H9 (cell line): ENCODE results near the gene PXDN. TPM values are rescaled to one million over a fixed set of nuclear protein-coding genes. Genes with fewer than 3 reads are reported as not detected.

Source experiments
- DNase-seq: peaks from one replicate; pipeline ENCODE4 v3.0.0-alpha.2; 2017
- H2AFZ ChIP-seq: one replicate; pipeline ENCODE4 v1.6.1; 2013; ENCODE audit warnings: mild to moderate bottlenecking, low read length, control low read depth, moderate library complexity
- H2AK5ac ChIP-seq: 2 replicates; pipeline ENCODE4 v1.6.1; 2013; ENCODE audit warnings: low read length, control low read depth, mixed read lengths; ENCODE audit not compliant: insufficient read length
- H2BK120ac ChIP-seq: one replicate; pipeline ENCODE4 v1.6.1; 2013; ENCODE audit warnings: low read depth, mild to moderate bottlenecking, low read length, control low read depth, inconsistent platforms; ENCODE audit not compliant: poor library complexity, severe bottlenecking
- H2BK12ac ChIP-seq: 2 replicates; pipeline ENCODE4 v1.6.1; 2013; ENCODE audit warnings: low read length, control low read depth, mixed read lengths, low read depth; ENCODE audit not compliant: insufficient read length
- H2BK15ac ChIP-seq: 2 replicates; pipeline ENCODE4 v1.6.1; 2013; ENCODE audit warnings: low read depth, low read length, control low read depth
- H2BK20ac ChIP-seq: one replicate; pipeline ENCODE4 v1.6.1; 2013; ENCODE audit warnings: low read depth, mild to moderate bottlenecking, low read length, control low read depth, inconsistent platforms; ENCODE audit not compliant: poor library complexity, severe bottlenecking
- H2BK5ac ChIP-seq: 2 replicates; pipeline ENCODE4 v1.6.1; 2013; ENCODE audit warnings: low read length, control low read depth, mixed read lengths; ENCODE audit not compliant: insufficient read length
- H3K14ac ChIP-seq: 2 replicates; pipeline ENCODE4 v1.6.1; 2013; ENCODE audit warnings: low read length, control low read depth; ENCODE audit not compliant: insufficient read depth
- H3K18ac ChIP-seq: 2 replicates; pipeline ENCODE4 v1.6.1; 2013; ENCODE audit warnings: low read depth, mild to moderate bottlenecking, mixed read lengths, low read length, control low read depth; ENCODE audit not compliant: insufficient read length
- H3K23ac ChIP-seq: 2 replicates; pipeline ENCODE4 v1.6.1; 2013; ENCODE audit warnings: low read length, control low read depth, mixed read lengths, low read depth; ENCODE audit not compliant: insufficient read length
- H3K23me2 ChIP-seq: 2 replicates; pipeline ENCODE4 v1.6.1; 2013; ENCODE audit warnings: low read depth, mild to moderate bottlenecking, mixed read lengths, low read length, control low read depth; ENCODE audit not compliant: insufficient read length, poor library complexity, severe bottlenecking
- H3K27ac ChIP-seq: 2 replicates; pipeline ENCODE4 v1.5.1; 2013; ENCODE audit warnings: low read length, control low read depth, mixed read lengths, low read depth; ENCODE audit not compliant: insufficient read length
- H3K27me3 ChIP-seq: 2 replicates; pipeline ENCODE4 v1.6.1; 2013; ENCODE audit warnings: low read length, control low read depth, inconsistent platforms; ENCODE audit not compliant: insufficient read depth
- H3K4ac ChIP-seq: 2 replicates; pipeline ENCODE4 v1.6.1; 2013; ENCODE audit warnings: low read depth, mild to moderate bottlenecking, control low read depth, inconsistent platforms, low read length, moderate library complexity
- H3K4me1 ChIP-seq: 2 replicates; pipeline ENCODE4 v1.6.1; 2013; ENCODE audit warnings: low read length, control low read depth, inconsistent platforms; ENCODE audit not compliant: insufficient read depth
- H3K4me2 ChIP-seq: 2 replicates; pipeline ENCODE4 v1.6.1; 2013; ENCODE audit warnings: low read length, control low read depth, mixed read lengths; ENCODE audit not compliant: insufficient read length, insufficient read depth
- H3K56ac ChIP-seq: 2 replicates; pipeline ENCODE4 v1.6.1; 2013; ENCODE audit warnings: low read depth, mild to moderate bottlenecking, mixed read lengths, low read length, control low read depth; ENCODE audit not compliant: insufficient read length
- H3K79me1 ChIP-seq: 2 replicates; pipeline ENCODE4 v1.6.1; 2013; ENCODE audit warnings: low read depth, mild to moderate bottlenecking, moderate library complexity, low read length, control low read depth, inconsistent platforms; ENCODE audit not compliant: insufficient read depth, poor library complexity, severe bottlenecking
- H3K79me2 ChIP-seq: 2 replicates; pipeline ENCODE4 v1.6.1; 2013; ENCODE audit warnings: low read length, control low read depth, inconsistent platforms; ENCODE audit not compliant: insufficient read depth
- H3K9ac ChIP-seq: 2 replicates; pipeline ENCODE4 v1.6.1; 2013; ENCODE audit warnings: low read length, control low read depth, mixed read lengths; ENCODE audit not compliant: insufficient read length; ENCODE audit errors: extremely low read depth
- H3K9me3 ChIP-seq: one replicate; pipeline ENCODE4 v1.6.1; 2013; ENCODE audit warnings: low read depth, low read length, inconsistent platforms; ENCODE audit not compliant: control insufficient read depth
- H3T11ph ChIP-seq: one replicate; pipeline ENCODE4 v1.6.1; 2013; ENCODE audit warnings: mild to moderate bottlenecking, low read length, control low read depth, inconsistent platforms
- H4K20me1 ChIP-seq: one replicate; pipeline ENCODE4 v1.6.1; 2013; ENCODE audit not compliant: control insufficient read depth, insufficient read length, insufficient read depth
- H4K5ac ChIP-seq: 2 replicates; pipeline ENCODE4 v1.6.1; 2013; ENCODE audit warnings: low read depth, mild to moderate bottlenecking, mixed read lengths, low read length, control low read depth; ENCODE audit not compliant: insufficient read length
- H4K8ac ChIP-seq: replicated peaks from 2 replicates; pipeline ENCODE4 v1.6.1; 2013; ENCODE audit warnings: low read length, control low read depth, mixed read lengths, low read depth; ENCODE audit not compliant: insufficient read length
- H4K91ac ChIP-seq: 2 replicates; pipeline ENCODE4 v1.6.1; 2013; ENCODE audit warnings: low read depth, mild to moderate bottlenecking, moderate library complexity, mixed read lengths, low read length, control low read depth; ENCODE audit not compliant: insufficient read length
- H3K27ac Mint-ChIP-seq, 3 experiments: 2 replicates in 2 of 3; 3 replicates in 1 of 3; pipeline ENCODE4 v1.8.0; 2020 to 2021; ENCODE audit warnings: mixed read lengths in 3 of 3, mild to moderate bottlenecking in 1 of 3, moderate library complexity in 1 of 3
- H3K27me3 Mint-ChIP-seq: 2 replicates; pipeline ENCODE4 v1.8.0; 2021; ENCODE audit warnings: low read depth, mild to moderate bottlenecking, moderate library complexity, mixed read lengths
- H3K36me3 Mint-ChIP-seq, 3 experiments: 2 replicates in 2 of 3; 3 replicates in 1 of 3; pipeline ENCODE4 v1.8.0; 2020 to 2021; ENCODE audit warnings: low read depth in 3 of 3, mixed read lengths in 3 of 3; ENCODE audit not compliant: insufficient read depth in 1 of 3
- H3K4me1 Mint-ChIP-seq, 2 experiments: 2 replicates each; pipeline ENCODE4 v1.8.0; 2020; ENCODE audit warnings: mixed read lengths in 2 of 2
- H3K4me3 Mint-ChIP-seq, 2 experiments: 2 replicates in 1 of 2; 3 replicates in 1 of 2; pipeline ENCODE4 v1.8.0; 2020 to 2021; ENCODE audit warnings: mild to moderate bottlenecking in 2 of 2, mixed read lengths in 2 of 2, moderate library complexity in 1 of 2
- H3K9me3 Mint-ChIP-seq, 2 experiments: 2 replicates in 1 of 2; 3 replicates in 1 of 2; pipeline ENCODE4 v1.8.0; 2020; ENCODE audit warnings: mild to moderate bottlenecking in 2 of 2, mixed read lengths in 2 of 2, moderate library complexity in 1 of 2
- WGBS: extraction: QIAGEN DNeasy Blood & Tissue Kit; methylation state at CpG from one replicate; pipeline ENCODE4 v1.1.7; 2013; ENCODE audit warnings: missing lambda C conversion rate, low lambda C conversion rate, mixed read lengths; ENCODE audit not compliant: insufficient read length; ENCODE audit errors: extremely low coverage; 5-methylcytosine and 5-hydroxymethylcytosine counted together
- total RNA-seq: library from RNA; stranded (reverse); gene quantifications from 2 replicates; pipeline ENCODE4 v1.2.1, GENCODE V29; 2021
- TF ChIP-seq, protein P1 (sequence below): fragments of 200-600 bp; sonication (generic); conservative IDR thresholded peaks from 3 replicates; pipeline ENCODE4 v1.8.0; 2021; ENCODE audit warnings: antibody characterized with exemption, mild to moderate bottlenecking

The PXDN gene
- total RNA-seq, 1 experiment from 2014 or later, result 146 TPM

DNA sequence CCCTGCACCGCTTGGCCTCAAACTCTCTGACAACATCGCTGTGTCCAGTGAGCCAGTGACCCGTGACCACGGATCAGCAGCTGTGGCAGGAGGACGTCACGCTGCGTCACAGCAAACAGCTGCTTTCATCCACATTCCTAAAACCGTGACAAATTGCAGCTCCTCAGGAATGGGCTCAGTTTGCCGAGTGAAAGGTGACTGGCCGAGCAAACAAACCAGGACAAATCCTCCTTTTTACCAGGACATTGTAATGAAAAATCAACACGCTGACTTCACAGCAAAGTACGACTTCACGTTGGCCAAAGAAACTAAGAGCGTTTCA, 57.6 kb downstream of the PXDN start:
- H3K27ac ChIP-seq, result no peak overlapping the region
- Mint-ChIP-seq H3K4me3 (no peak overlapping the region), H3K4me1 (peaks cover 11 to 19% of the 10 kb centered on the region in 2 experiments), H3K27ac (peak overlapping the region; percentile 10 to 68 (median 56); a peak in 3 of 7 replicates), H3K9me3 (no peaks in the 10 kb centered on the region), H3K36me3 (peaks cover 4 to 65% (median 24%) of the 10 kb centered on the region in 3 experiments; a peak in 6 of 7 replicates), H3K27me3 (no peaks in the 10 kb centered on the region)
- H3T11ph ChIP-seq, result no peak overlapping the region
- no CpG with 5 or more reads among the region's 14 CpGs for WGBS
- H3K9ac ChIP-seq, result no peak overlapping the region
- H3K4ac ChIP-seq, result no peak overlapping the region
- H3K18ac ChIP-seq, result no peak overlapping the region
- H2AFZ ChIP-seq, result no peak overlapping the region
- H2AK5ac ChIP-seq, result no peak overlapping the region
- no peaks in the 10 kb centered on the region for H3K27me3 ChIP-seq
- H3K9me3 ChIP-seq, result no peaks in the 10 kb centered on the region
- H3K4me2 ChIP-seq, result no peak overlapping the region
- H2BK120ac ChIP-seq, result no peak overlapping the region
- H3K14ac ChIP-seq, result peak overlapping the region; percentile 7; the same call in 1 of the 2 replicates
- TF ChIP-seq, protein P1, sequence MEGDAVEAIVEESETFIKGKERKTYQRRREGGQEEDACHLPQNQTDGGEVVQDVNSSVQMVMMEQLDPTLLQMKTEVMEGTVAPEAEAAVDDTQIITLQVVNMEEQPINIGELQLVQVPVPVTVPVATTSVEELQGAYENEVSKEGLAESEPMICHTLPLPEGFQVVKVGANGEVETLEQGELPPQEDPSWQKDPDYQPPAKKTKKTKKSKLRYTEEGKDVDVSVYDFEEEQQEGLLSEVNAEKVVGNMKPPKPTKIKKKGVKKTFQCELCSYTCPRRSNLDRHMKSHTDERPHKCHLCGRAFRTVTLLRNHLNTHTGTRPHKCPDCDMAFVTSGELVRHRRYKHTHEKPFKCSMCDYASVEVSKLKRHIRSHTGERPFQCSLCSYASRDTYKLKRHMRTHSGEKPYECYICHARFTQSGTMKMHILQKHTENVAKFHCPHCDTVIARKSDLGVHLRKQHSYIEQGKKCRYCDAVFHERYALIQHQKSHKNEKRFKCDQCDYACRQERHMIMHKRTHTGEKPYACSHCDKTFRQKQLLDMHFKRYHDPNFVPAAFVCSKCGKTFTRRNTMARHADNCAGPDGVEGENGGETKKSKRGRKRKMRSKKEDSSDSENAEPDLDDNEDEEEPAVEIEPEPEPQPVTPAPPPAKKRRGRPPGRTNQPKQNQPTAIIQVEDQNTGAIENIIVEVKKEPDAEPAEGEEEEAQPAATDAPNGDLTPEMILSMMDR, result no peak
- H4K5ac ChIP-seq, result no peak overlapping the region
- H3K4me1 ChIP-seq, result peaks cover 4% of the 10 kb centered on the region; the same call in 1 of the 2 replicates
- no peak overlapping the region for H2BK5ac ChIP-seq
- no peaks in the 10 kb centered on the region for H3K79me2 ChIP-seq
- no peak overlapping the region for H4K91ac ChIP-seq
- DNase-seq, result no peak
- H4K8ac ChIP-seq, result no peak overlapping the region
- H3K79me1 ChIP-seq, result no peaks in the 10 kb centered on the region
- H2BK20ac ChIP-seq, result no peak overlapping the region
- H3K56ac ChIP-seq, result no peak overlapping the region
- H3K23ac ChIP-seq, result no peak overlapping the region
- H4K20me1 ChIP-seq, result peaks cover 2% of the 10 kb centered on the region
- no peak overlapping the region for H2BK15ac ChIP-seq
- H2BK12ac ChIP-seq, result no peak overlapping the region
- H3K23me2 ChIP-seq, result no peaks in the 10 kb centered on the region
